IMR-90 (cell line): ENCODE data around the gene ADORA2A. TPM values are rescaled to one million over a fixed set of nuclear protein-coding genes. Genes with fewer than 3 reads are reported as not detected.

Experiments used
- ATAC-seq: fragments of 200-7000 bp; cut with Tn5 transposase; 2 replicates; pipeline ENCODE4 v1.9.1; 2020; ENCODE audit warnings: low read depth, mild to moderate bottlenecking, moderate library complexity
- BruUV-seq: library from RNA; stranded (reverse); fragments of 400-500 nt; replicated peaks from 2 replicates; lab custom pipeline; 2021; lab: Mats Ljungman, UMichigan
- CTCF ChIA-PET: fragments of 300-600 bp; formaldehyde crosslinking; extraction: SDS; loops from one replicate; lab custom pipeline; 2021; ENCODE audit warnings: antibody characterized with exemption; lab: Yijun Ruan, JAX
- POLR2A ChIA-PET: fragments of 300-600 bp; sonication (Branson Sonifier 250); formaldehyde crosslinking; loops from one replicate; lab custom pipeline; 2022; ENCODE audit warnings: antibody characterized with exemption; ENCODE audit not compliant: unreplicated experiment; lab: Charles Lee
- DNase-seq: peaks from one replicate; pipeline ENCODE4 v3.0.0; 2013
- H2AFZ ChIP-seq: replicated peaks from 2 replicates; pipeline ENCODE3; 2013; ENCODE audit warnings: low read length, mild to moderate bottlenecking; ENCODE audit not compliant: poor library complexity
- H2AK5ac ChIP-seq: 2 replicates; pipeline ENCODE4 v1.6.1; 2013; ENCODE audit warnings: low read depth, low read length, inconsistent platforms
- H2AK9ac ChIP-seq: replicated peaks from 2 replicates; pipeline ENCODE3; 2013; ENCODE audit warnings: mild to moderate bottlenecking, low read depth, low read length, moderate library complexity; ENCODE audit not compliant: poor library complexity
- H2BK120ac ChIP-seq: 2 replicates; pipeline ENCODE4 v1.6.1; 2013; ENCODE audit warnings: low read depth, low read length, inconsistent platforms
- H2BK15ac ChIP-seq: 3 replicates; pipeline ENCODE4 v1.6.1; 2013; ENCODE audit warnings: low read depth, low read length, inconsistent platforms
- H2BK20ac ChIP-seq: 2 replicates; pipeline ENCODE4 v1.6.1; 2013; ENCODE audit warnings: low read depth, mild to moderate bottlenecking, inconsistent platforms, low read length, moderate library complexity
- H2BK5ac ChIP-seq: 2 replicates; pipeline ENCODE4 v1.6.1; 2013; ENCODE audit warnings: mild to moderate bottlenecking, low read depth, low read length, inconsistent platforms; ENCODE audit not compliant: poor library complexity, severe bottlenecking
- H3K14ac ChIP-seq: replicated peaks from 2 replicates; pipeline ENCODE4 v1.6.1; 2013; ENCODE audit warnings: low read depth, low read length, inconsistent platforms
- H3K18ac ChIP-seq: 2 replicates; pipeline ENCODE4 v1.6.1; 2013; ENCODE audit warnings: low read depth, low read length, control low read depth
- H3K23ac ChIP-seq: 2 replicates; pipeline ENCODE4 v1.6.1; 2013; ENCODE audit warnings: low read depth, low read length, inconsistent platforms
- H3K27ac ChIP-seq: 2 replicates; pipeline ENCODE4 v1.5.1; 2013; ENCODE audit warnings: mild to moderate bottlenecking, control low read depth, low read length; ENCODE audit not compliant: insufficient read depth
- H3K27me3 ChIP-seq: 2 replicates; pipeline ENCODE4 v1.6.1; 2013; ENCODE audit warnings: low read length; ENCODE audit not compliant: control insufficient read depth, insufficient read depth
- H3K36me3 ChIP-seq: 2 replicates; pipeline ENCODE4 v1.6.1; 2013; ENCODE audit warnings: low read length, mixed read lengths; ENCODE audit not compliant: control insufficient read depth, insufficient read depth
- H3K4ac ChIP-seq: 2 replicates; pipeline ENCODE4 v1.6.1; 2013; ENCODE audit warnings: low read depth, low read length, inconsistent platforms
- H3K4me1 ChIP-seq: 2 replicates; pipeline ENCODE4 v1.6.1; 2013; ENCODE audit warnings: low read length, mixed read lengths; ENCODE audit not compliant: control insufficient read depth, insufficient read depth
- H3K4me2 ChIP-seq: 2 replicates; pipeline ENCODE4 v1.6.1; 2013; ENCODE audit warnings: low read depth, mild to moderate bottlenecking, control low read depth, low read length, moderate library complexity
- H3K4me3 ChIP-seq: 2 replicates; pipeline ENCODE4 v1.5.1; 2013; ENCODE audit warnings: low read depth, mild to moderate bottlenecking, control low read depth, low read length, moderate library complexity; ENCODE audit not compliant: insufficient read depth
- H3K56ac ChIP-seq: 2 replicates; pipeline ENCODE4 v1.6.1; 2013; ENCODE audit warnings: low read length, inconsistent platforms; ENCODE audit not compliant: insufficient read depth; ENCODE audit errors: extremely low read depth
- H3K79me1 ChIP-seq, 2 experiments: 2 replicates each; pipeline ENCODE4 v1.6.1; 2013; ENCODE audit warnings: low read length in 2 of 2, inconsistent platforms in 1 of 2, low read depth in 1 of 2
- H3K9ac ChIP-seq: 2 replicates; pipeline ENCODE4 v1.6.1; 2013; ENCODE audit warnings: low read depth, low read length, control low read depth
- H3K9me1 ChIP-seq: 2 replicates; pipeline ENCODE4 v1.6.1; 2013; ENCODE audit warnings: low read length, inconsistent platforms; ENCODE audit not compliant: insufficient read depth
- H3K9me3 ChIP-seq: 2 replicates; pipeline ENCODE4 v1.6.1; 2013; ENCODE audit warnings: low read length; ENCODE audit not compliant: control insufficient read depth, insufficient read depth
- H4K20me1 ChIP-seq: 2 replicates; pipeline ENCODE4 v1.6.1; 2013; ENCODE audit warnings: low read length, inconsistent platforms; ENCODE audit not compliant: insufficient read depth
- H4K5ac ChIP-seq: 2 replicates; pipeline ENCODE4 v1.6.1; 2013; ENCODE audit warnings: mild to moderate bottlenecking, low read depth, low read length, control low read depth
- H4K8ac ChIP-seq, 2 experiments: 2 replicates each; pipeline ENCODE4 v1.6.1; 2013; ENCODE audit warnings: low read depth in 2 of 2, low read length in 2 of 2, control low read depth in 1 of 2, inconsistent platforms in 1 of 2
- H4K91ac ChIP-seq: 2 replicates; pipeline ENCODE4 v1.6.1; 2013; ENCODE audit warnings: low read depth, low read length, inconsistent platforms; ENCODE audit not compliant: insufficient read depth
- CEBPB ChIP-seq: IDR thresholded peaks from 2 replicates; pipeline ENCODE4 v1.6.1; 2012; ENCODE audit warnings: low read depth, low read length, improper control_type of control experiment
- CHD1 ChIP-seq: IDR thresholded peaks from 2 replicates; pipeline ENCODE4 v1.6.1; 2012; ENCODE audit warnings: low read depth, low read length, improper control_type of control experiment
- RCOR1 ChIP-seq: IDR thresholded peaks from 2 replicates; pipeline ENCODE4 v1.6.1; 2012; ENCODE audit warnings: mild to moderate bottlenecking, low read length, improper control_type of control experiment; ENCODE audit not compliant: insufficient replicate concordance
- WGBS, 2 experiments: methylation state at CpG; one replicate each; pipeline versions ENCODE4 v1.1.5 to v1.1.7; 2013; ENCODE audit warnings: missing lambda C conversion rate in 2 of 2; ENCODE audit not compliant: insufficient read length in 1 of 2; ENCODE audit errors: extremely low coverage in 2 of 2; 5-methylcytosine and 5-hydroxymethylcytosine counted together
- dilution Hi-C: fragments of 300-500 bp; cut with HindIII; formaldehyde crosslinking; loops from one replicate; pipeline ENCODE4 v1.14.3; 2018; ENCODE audit warnings: low sequenced_read_pairs; ENCODE audit not compliant: unreplicated experiment
- in situ Hi-C: fragments of 300-500 bp; cut with MboI; formaldehyde crosslinking; loops from 3 replicates; pipeline ENCODE4 v1.14.3; 2019; ENCODE audit warnings: low sequenced_read_pairs, inconsistent platforms, mixed read lengths
- intact Hi-C: fragments of 100-400 bp; cut with micrococcal nuclease; formaldehyde crosslinking; loops from 2 replicates; pipeline ENCODE4 v1.10.0; 2022
- polyA plus RNA-seq, 3 experiments: library from polyadenylated mRNA; depleted of rRNA; stranded (reverse); fragments of >200 nt; gene quantifications; 2 replicates each; pipeline ENCODE4 v1.2.3, GENCODE V29; 2012; ENCODE audit warnings: low replicate concordance in 1 of 3
- total RNA-seq: library from RNA; depleted of rRNA; stranded (reverse); fragments of >200 nt; gene quantifications from 2 replicates; pipeline ENCODE4 v1.2.3, GENCODE V29; 2012
- TF ChIP-seq, protein P1 (sequence below): fragments of 150-350 bp; IDR thresholded peaks from 2 replicates; pipeline ENCODE4 v1.6.1; 2017; ENCODE audit warnings: mild to moderate bottlenecking, antibody characterized with exemption, low read length, low read depth

Gene ADORA2A
- total and polyA plus RNA-seq, 2 of the 4 experiments (the other 2 are of a cell fraction) = 0.36 to 1.1 TPM

DNA sequence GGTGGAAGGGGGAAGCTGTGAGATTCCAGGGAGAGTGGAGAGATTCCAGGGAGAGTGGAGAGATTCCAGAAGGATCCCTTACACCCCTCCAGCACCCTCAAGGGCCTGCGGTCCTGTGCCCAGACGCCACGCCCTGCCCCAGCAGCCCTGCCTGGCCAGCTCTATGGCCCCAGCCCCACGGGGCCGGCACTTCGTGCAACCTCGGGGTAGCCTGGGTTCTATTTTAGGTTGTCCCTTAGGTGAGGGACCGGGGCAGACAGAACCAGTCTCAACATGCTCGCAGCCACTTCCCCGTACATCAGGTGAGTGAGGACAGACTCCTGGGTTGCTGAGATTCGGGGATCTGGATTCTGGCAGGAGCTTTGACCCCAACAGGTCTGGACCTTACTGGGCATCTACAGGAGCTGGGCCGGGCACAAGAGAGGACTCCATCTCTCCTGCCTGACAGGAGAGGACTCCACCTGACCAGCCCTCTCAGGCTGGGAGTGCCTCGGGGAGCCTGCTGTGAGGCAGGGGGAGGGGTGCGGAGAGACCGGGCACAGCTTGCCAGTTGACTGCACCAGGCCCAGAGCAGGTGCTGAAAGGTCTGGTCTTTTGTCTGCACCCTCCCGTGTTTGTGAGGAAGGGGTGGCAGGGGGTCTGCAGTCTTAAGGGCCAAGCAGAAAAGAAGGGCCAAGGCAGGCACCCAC is 8.5 kb upstream of the ADORA2A start:
- dilution Hi-C loops = no loop called here
- no peak for DNase-seq

More for the DNA sequence above, 8.5 kb upstream of the ADORA2A start:
- peaks cover 15% of the 10 kb centered on the region for H3K9me1 ChIP-seq
- H3K36me3 ChIP-seq = peaks cover 12% of the 10 kb centered on the region; the same call in 1 of the 2 replicates
- peaks cover 0 to 6% of the 10 kb centered on the region in 2 experiments; a peak in 1 of 4 replicates for H3K79me1 ChIP-seq
- no peak overlapping the region for H2BK5ac ChIP-seq
- H3K27ac ChIP-seq = no peak overlapping the region
- H3K23ac ChIP-seq = no peak overlapping the region
- no peak overlapping the region for H3K4ac ChIP-seq
- no peak overlapping the region for H4K5ac ChIP-seq
- no TSS peak for BruUV-seq
- TF ChIP-seq, protein P1, sequence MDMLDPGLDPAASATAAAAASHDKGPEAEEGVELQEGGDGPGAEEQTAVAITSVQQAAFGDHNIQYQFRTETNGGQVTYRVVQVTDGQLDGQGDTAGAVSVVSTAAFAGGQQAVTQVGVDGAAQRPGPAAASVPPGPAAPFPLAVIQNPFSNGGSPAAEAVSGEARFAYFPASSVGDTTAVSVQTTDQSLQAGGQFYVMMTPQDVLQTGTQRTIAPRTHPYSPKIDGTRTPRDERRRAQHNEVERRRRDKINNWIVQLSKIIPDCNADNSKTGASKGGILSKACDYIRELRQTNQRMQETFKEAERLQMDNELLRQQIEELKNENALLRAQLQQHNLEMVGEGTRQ = no peak
- TF ChIP-seq CEBPB (no peak), RCOR1 (no peak), CHD1 (no peak)
- H2BK120ac ChIP-seq = no peak overlapping the region
- no peak for ATAC-seq
- H2AFZ ChIP-seq = no peak overlapping the region
- no peak overlapping the region for H3K9ac ChIP-seq
- H3K27me3 ChIP-seq = peaks cover 3% of the 10 kb centered on the region
- no peaks in the 10 kb centered on the region for H3K9me3 ChIP-seq
- no peak overlapping the region for H4K91ac ChIP-seq
- peaks cover 15% of the 10 kb centered on the region for H3K4me1 ChIP-seq
- H2AK5ac ChIP-seq = no peak overlapping the region
- H2BK20ac ChIP-seq = no peak overlapping the region
- in situ Hi-C loops (loop anchor here (5.0 kb wide), 1 partner anchor 83 kb away; no protein-coding TSS in a partner anchor), intact Hi-C loops (no loop called here)
- 91% methylated on average over 6 of the region's 16 CpGs; no CpG with 5 or more reads in 1 of the 2 experiments for WGBS, 2 experiments
- H3K4me2 ChIP-seq = no peak overlapping the region
- no peak overlapping the region for H2BK15ac ChIP-seq
- no peak overlapping the region for H3K14ac ChIP-seq
- no peak overlapping the region for H4K8ac ChIP-seq
- H4K20me1 ChIP-seq = peaks cover 6% of the 10 kb centered on the region
- ChIA-PET CTCF (no interaction called here), POLR2A (no interaction called here)
- H3K4me3 ChIP-seq = no peak overlapping the region
- H3K18ac ChIP-seq = no peak overlapping the region
- H2AK9ac ChIP-seq = no peak overlapping the region
- H3K56ac ChIP-seq = no peak overlapping the region
